Caco-2 (cell line): ENCODE data around the gene ARNT2. TPM values are rescaled to one million over a fixed set of nuclear protein-coding genes. Genes with fewer than 3 reads are reported as not detected.
A peak's percentile ranks its signal among the peaks of the same experiment; 100 is the strongest.

ENCODE experiments used
- BruUV-seq: library from RNA; stranded (reverse); fragments of 400-500 nt; replicated peaks from 2 replicates; lab custom pipeline; 2021; lab: Mats Ljungman, UMichigan
- CTCF ChIA-PET: fragments of 300-600 bp; sonication (Branson Sonifier 250); formaldehyde crosslinking; loops from one replicate; lab custom pipeline; 2022; ENCODE audit warnings: antibody characterized with exemption; lab: Charles Lee
- POLR2A ChIA-PET: fragments of 300-600 bp; sonication (Branson Sonifier 250); formaldehyde crosslinking; loops from one replicate; lab custom pipeline; 2022; ENCODE audit warnings: antibody characterized with exemption; lab: Charles Lee
- DNase-seq, 2 experiments: peaks; one replicate each; pipeline versions ENCODE4 v3.0.0 to v3.0.0-alpha.2; 2020 to 2022
- H3K27me3 ChIP-seq: replicated peaks from 2 replicates; pipeline ENCODE4 v1.6.0; 2011; ENCODE audit warnings: low read length; ENCODE audit not compliant: control insufficient read depth, insufficient read depth
- H3K36me3 ChIP-seq: 2 replicates; pipeline ENCODE4 v1.5.1; 2011; ENCODE audit warnings: low read length; ENCODE audit not compliant: control insufficient read depth, insufficient read depth
- H3K4me1 ChIP-seq: fragments of 250-450 bp; sonication (Bioruptor Pico); 2 replicates; pipeline ENCODE4 v1.5.1; 2020; ENCODE audit warnings: mild to moderate bottlenecking
- H3K4me3 ChIP-seq: 2 replicates; pipeline ENCODE4 v1.5.1; 2011; ENCODE audit warnings: low read depth, mild to moderate bottlenecking, control low read depth, low read length
- H3K9me3 ChIP-seq: fragments of 250-450 bp; sonication (Bioruptor Pico); 2 replicates; pipeline ENCODE4 v1.5.1; 2020; ENCODE audit warnings: mild to moderate bottlenecking, moderate library complexity
- H3K27ac Mint-ChIP-seq: one replicate; pipeline ENCODE4 v1.8.0; 2022; ENCODE audit warnings: mixed read lengths; ENCODE audit not compliant: unreplicated experiment
- H3K27me3 Mint-ChIP-seq: one replicate; pipeline ENCODE4 v1.8.0; 2022; ENCODE audit warnings: mixed read lengths; ENCODE audit not compliant: insufficient read depth, unreplicated experiment
- H3K36me3 Mint-ChIP-seq: one replicate; pipeline ENCODE4 v1.8.0; 2022; ENCODE audit warnings: mild to moderate bottlenecking, mixed read lengths; ENCODE audit not compliant: insufficient read depth, unreplicated experiment
- H3K4me1 Mint-ChIP-seq: one replicate; pipeline ENCODE4 v1.8.0; 2022; ENCODE audit warnings: low read depth, mixed read lengths; ENCODE audit not compliant: unreplicated experiment
- H3K4me3 Mint-ChIP-seq: one replicate; pipeline ENCODE4 v1.8.0; 2022; ENCODE audit warnings: mild to moderate bottlenecking, moderate library complexity, mixed read lengths; ENCODE audit not compliant: unreplicated experiment
- H3K9me3 Mint-ChIP-seq: one replicate; pipeline ENCODE4 v1.8.0; 2022; ENCODE audit warnings: mixed read lengths; ENCODE audit not compliant: unreplicated experiment
- intact Hi-C: fragments of 100-400 bp; cut with micrococcal nuclease; formaldehyde crosslinking; loops from one replicate; pipeline ENCODE4 v1.10.0; 2022; ENCODE audit not compliant: unreplicated experiment
- total RNA-seq: library from RNA; stranded (reverse); gene quantifications from 2 replicates; pipeline ENCODE4 v1.2.3, GENCODE V29; 2022
- TF ChIP-seq, protein P1 (sequence below), 2 experiments: fragments of 200-600 bp in 1 of 2; IDR thresholded peaks; 1 replicate in 1 of 2; 2 replicates in 1 of 2; pipeline versions ENCODE4 v1.5.1 to v1.8.0; 2011 to 2022; ENCODE audit warnings: antibody characterized with exemption in 1 of 2, control low read depth in 1 of 2, inconsistent platforms in 1 of 2, low read depth in 1 of 2, low read length in 1 of 2, mild to moderate bottlenecking in 1 of 2, moderate library complexity in 1 of 2; ENCODE audit not compliant: insufficient read depth in 1 of 2, severe bottlenecking in 1 of 2, unreplicated experiment in 1 of 2

ARNT2 gene
- total RNA-seq, 1 experiment from 2014 or later, result 0.23 TPM

DNA sequence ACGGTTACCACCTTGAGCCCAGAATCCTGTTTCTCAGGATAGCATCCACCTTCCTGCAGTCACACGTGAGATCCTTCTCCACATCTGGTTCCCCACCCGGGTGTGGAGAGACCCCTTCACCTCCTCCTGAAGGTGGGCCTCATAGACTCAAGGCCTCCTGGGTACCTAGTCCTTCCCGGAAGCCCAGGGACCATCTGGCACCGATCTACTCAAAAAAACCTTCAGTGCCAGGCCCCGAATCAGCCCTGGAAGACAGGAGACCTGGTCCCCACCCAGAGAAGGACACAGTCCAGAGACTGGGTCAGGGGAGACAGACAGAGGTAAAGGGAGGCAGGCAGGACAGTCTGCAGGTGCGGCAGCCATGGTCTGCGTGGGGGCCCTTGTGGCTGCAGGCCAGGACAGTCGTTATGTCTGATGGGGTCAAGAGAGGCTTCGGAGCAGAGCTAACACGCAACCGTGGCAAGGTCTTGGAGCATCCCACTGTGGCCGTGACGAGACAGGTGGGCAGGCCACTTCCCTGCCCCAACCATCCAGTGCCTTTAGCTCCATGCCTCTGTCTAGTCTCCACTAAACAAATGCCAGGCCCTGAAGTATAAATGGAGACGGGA is 178.7 kb downstream of the ARNT2 start:
- peaks cover 6% of the 10 kb centered on the region for H3K4me1 ChIP-seq
- CTCF ChIA-PET, result interaction anchor here (0.7 kb wide), 1 partner anchor 193 kb away, joined by 5 read pairs; no protein-coding TSS in a partner anchor
- H3K27ac Mint-ChIP-seq, result no peak overlapping the region

DNA sequence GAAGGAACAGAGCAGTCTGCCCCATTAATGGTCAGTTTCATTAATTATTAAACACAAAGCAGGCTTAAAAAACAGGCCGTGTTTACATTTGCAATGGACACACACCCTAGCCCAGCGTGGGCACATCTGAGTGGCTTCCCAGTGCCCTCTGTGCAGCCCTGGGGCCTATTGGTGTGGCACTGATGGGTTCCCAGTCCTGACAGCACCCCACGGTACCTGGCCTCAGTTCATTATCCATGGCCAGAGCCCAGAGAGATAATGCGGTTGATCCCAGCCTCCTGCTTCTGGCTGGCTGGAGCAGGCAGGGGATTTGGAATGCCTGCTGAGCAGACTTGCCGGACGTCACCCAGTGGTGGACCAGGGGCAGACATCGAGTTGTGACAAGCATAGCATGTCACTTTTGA is 180.4 kb downstream of the ARNT2 start:
- BruUV-seq, result no TSS peak
- Histone ChIP-seq H3K27me3 (no peaks in the 10 kb centered on the region), H3K4me1 (peaks cover 6% of the 10 kb centered on the region), H3K9me3 (no peaks in the 10 kb centered on the region), H3K36me3 (no peaks in the 10 kb centered on the region), H3K4me3 (no peak overlapping the region)
- Mint-ChIP-seq H3K9me3 (no peaks in the 10 kb centered on the region), H3K27ac (no peak overlapping the region), H3K4me3 (no peak overlapping the region), H3K4me1 (peaks cover 28% of the 10 kb centered on the region), H3K27me3 (no peaks in the 10 kb centered on the region), H3K36me3 (no peaks in the 10 kb centered on the region)
- ChIA-PET CTCF (no interaction called here), POLR2A (no interaction called here)
- DNase-seq, result peak in 1 of 2 experiments; percentile 15
- intact Hi-C loops, result loop anchor here (2.0 kb wide), 1 partner anchor 18 kb away; no protein-coding TSS in a partner anchor
- TF ChIP-seq, protein P1, sequence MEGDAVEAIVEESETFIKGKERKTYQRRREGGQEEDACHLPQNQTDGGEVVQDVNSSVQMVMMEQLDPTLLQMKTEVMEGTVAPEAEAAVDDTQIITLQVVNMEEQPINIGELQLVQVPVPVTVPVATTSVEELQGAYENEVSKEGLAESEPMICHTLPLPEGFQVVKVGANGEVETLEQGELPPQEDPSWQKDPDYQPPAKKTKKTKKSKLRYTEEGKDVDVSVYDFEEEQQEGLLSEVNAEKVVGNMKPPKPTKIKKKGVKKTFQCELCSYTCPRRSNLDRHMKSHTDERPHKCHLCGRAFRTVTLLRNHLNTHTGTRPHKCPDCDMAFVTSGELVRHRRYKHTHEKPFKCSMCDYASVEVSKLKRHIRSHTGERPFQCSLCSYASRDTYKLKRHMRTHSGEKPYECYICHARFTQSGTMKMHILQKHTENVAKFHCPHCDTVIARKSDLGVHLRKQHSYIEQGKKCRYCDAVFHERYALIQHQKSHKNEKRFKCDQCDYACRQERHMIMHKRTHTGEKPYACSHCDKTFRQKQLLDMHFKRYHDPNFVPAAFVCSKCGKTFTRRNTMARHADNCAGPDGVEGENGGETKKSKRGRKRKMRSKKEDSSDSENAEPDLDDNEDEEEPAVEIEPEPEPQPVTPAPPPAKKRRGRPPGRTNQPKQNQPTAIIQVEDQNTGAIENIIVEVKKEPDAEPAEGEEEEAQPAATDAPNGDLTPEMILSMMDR (IDR thresholded peaks at IDR 0.05; ENCODE audit: insufficient read depth in 1 of 2, low read depth in 1 of 2, low read length in 1 of 2, severe bottlenecking in 1 of 2, unreplicated experiment in 1 of 2), result peak in 1 of 2 experiments; percentile 14

More for the DNA sequence above, 178.7 kb downstream of the ARNT2 start:
- H3K36me3 Mint-ChIP-seq, result no peaks in the 10 kb centered on the region
- no TSS peak for BruUV-seq
- H3K9me3 ChIP-seq, result no peaks in the 10 kb centered on the region
- no peak for DNase-seq
- no peaks in the 10 kb centered on the region for H3K36me3 ChIP-seq
- no peaks in the 10 kb centered on the region for H3K27me3 Mint-ChIP-seq
- TF ChIP-seq, protein P1 (IDR thresholded peaks at IDR 0.05; ENCODE audit: insufficient read depth in 1 of 2, low read depth in 1 of 2, low read length in 1 of 2, severe bottlenecking in 1 of 2, unreplicated experiment in 1 of 2), result no peak
- peaks cover 16% of the 10 kb centered on the region for H3K4me1 Mint-ChIP-seq
- H3K4me3 Mint-ChIP-seq, result no peak overlapping the region
- H3K27me3 ChIP-seq, result no peaks in the 10 kb centered on the region
- POLR2A ChIA-PET, result no interaction called here
- intact Hi-C loops, result no loop called here
- no peaks in the 10 kb centered on the region for H3K9me3 Mint-ChIP-seq
- no peak overlapping the region for H3K4me3 ChIP-seq

DNA sequence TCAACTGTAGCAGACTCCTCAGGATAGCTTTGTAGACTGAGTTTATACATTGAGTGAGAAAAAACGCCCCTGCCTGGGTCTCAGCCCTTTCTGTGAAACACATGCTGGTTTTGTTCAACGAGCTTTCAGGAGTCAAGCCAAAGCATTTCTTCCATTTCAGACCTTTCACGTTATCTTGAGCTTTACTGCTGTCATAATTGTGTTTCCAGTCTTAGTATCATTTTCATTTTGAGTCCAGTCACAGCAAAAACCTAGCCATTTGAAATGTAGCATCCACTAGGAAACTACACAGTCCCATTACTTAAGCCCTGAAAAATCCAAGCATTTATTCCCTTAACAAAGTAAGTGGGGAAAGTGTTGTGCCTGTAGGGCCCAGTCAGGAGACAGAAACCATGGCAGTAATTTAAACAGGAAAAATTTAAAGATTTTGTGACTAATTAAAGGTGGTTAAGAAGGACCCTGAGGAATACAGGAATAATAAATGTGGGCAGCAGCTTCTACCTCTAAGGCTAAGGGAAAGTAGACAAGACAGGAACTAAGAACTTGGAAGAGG is 180.9 kb downstream of the ARNT2 start:
- intact Hi-C loops, result loop anchor here (2.0 kb wide), 1 partner anchor 18 kb away; no protein-coding TSS in a partner anchor
- no peaks in the 10 kb centered on the region for H3K9me3 Mint-ChIP-seq
- no peaks in the 10 kb centered on the region for H3K36me3 Mint-ChIP-seq
- H3K4me1 Mint-ChIP-seq, result peaks cover 28% of the 10 kb centered on the region
- peaks cover 6% of the 10 kb centered on the region for H3K4me1 ChIP-seq
- TF ChIP-seq, protein P1 (IDR thresholded peaks at IDR 0.05; ENCODE audit: insufficient read depth in 1 of 2, low read depth in 1 of 2, low read length in 1 of 2, severe bottlenecking in 1 of 2, unreplicated experiment in 1 of 2), result no peak
- no peak overlapping the region for H3K4me3 Mint-ChIP-seq
- H3K27ac Mint-ChIP-seq, result no peak overlapping the region
- DNase-seq, result no peak
- CTCF ChIA-PET, result no interaction called here
- H3K27me3 ChIP-seq, result no peaks in the 10 kb centered on the region
- no peaks in the 10 kb centered on the region for H3K27me3 Mint-ChIP-seq
- no TSS peak for BruUV-seq
- no peak overlapping the region for H3K4me3 ChIP-seq
- H3K9me3 ChIP-seq, result no peaks in the 10 kb centered on the region
- POLR2A ChIA-PET, result no interaction called here
- H3K36me3 ChIP-seq, result no peaks in the 10 kb centered on the region
